ENCODE results near the gene PAQR8.
"Not testable (repeated sequence)": the region's sequence is repeated elsewhere in the genome, so short reads cannot be mapped to it uniquely, and the experiment has no call there.

The PAQR8 gene

DNA sequence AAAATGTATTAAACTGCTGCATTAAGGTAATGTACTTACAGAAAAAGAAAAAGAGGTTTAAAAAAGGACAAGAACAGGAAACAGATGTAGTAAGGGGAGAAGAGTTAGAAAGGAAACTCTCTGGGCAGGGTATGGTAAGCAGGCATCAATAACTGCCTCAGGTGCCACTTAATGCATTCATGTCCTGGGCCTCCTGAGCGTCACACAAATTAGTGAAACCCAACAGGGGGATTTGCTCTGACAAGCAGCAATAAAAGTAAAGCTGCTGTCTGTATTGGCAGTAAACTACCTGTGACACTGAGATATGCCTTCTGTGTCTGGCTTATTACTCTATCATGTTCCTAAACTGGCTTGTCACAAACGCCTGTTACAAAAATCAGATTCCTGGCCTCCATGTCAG is 56.7 kb downstream of the PAQR8 start:
- H3K27me3 ChIP-seq (ENCODE audit: control insufficient read depth in 1 of 2, insufficient read depth in 2 of 2, low read length in 2 of 2) = no peaks in the 10 kb centered on the region
- peaks cover 19 to 26% of the 10 kb centered on the region in 2 donors for H3K4me1 ChIP-seq (ENCODE audit: control insufficient read depth in 1 of 2, insufficient read depth in 2 of 2, low read length in 2 of 2)
- H3K27ac ChIP-seq (ENCODE audit: low read depth, low read length) = no peak overlapping the region
- no peak overlapping the region for H3K9ac ChIP-seq (ENCODE audit: low read depth in 1 of 2, low read length in 2 of 2)
- H3K4me3 ChIP-seq (ENCODE audit: low read depth in 1 of 2, low read length in 2 of 2) = no peak overlapping the region
- no peaks in the 10 kb centered on the region for H3K9me3 ChIP-seq (ENCODE audit: control insufficient read depth in 1 of 2, low read length in 2 of 2)
- H3K36me3 ChIP-seq (ENCODE audit: control insufficient read depth in 1 of 2, insufficient read depth in 2 of 2, low read length in 2 of 2) = no peaks in the 10 kb centered on the region

GRCh38 chr6:52419809-52420667 is 58.1 kb downstream of the PAQR8 start, which contains the start of gene EFHC1:
EFHC1 (plus strand) TSS chr6:52420342; CDS start chr6:52420411, 69 bp downstream.
- H3K27ac ChIP-seq (ENCODE audit: low read depth, low read length) = peak within 1 kb of the TSS; percentile 86
- no peaks in the 10 kb centered on the region for H3K36me3 ChIP-seq (ENCODE audit: control insufficient read depth in 1 of 2, insufficient read depth in 2 of 2, low read length in 2 of 2)
- peaks cover 19 to 26% of the 10 kb centered on the region in 2 donors for H3K4me1 ChIP-seq (ENCODE audit: control insufficient read depth in 1 of 2, insufficient read depth in 2 of 2, low read length in 2 of 2)
- H3K4me3 ChIP-seq (ENCODE audit: low read depth in 1 of 2, low read length in 2 of 2) = peak within 1 kb of the TSS; percentile 99
- no peaks in the 10 kb centered on the region for H3K27me3 ChIP-seq (ENCODE audit: control insufficient read depth in 1 of 2, insufficient read depth in 2 of 2, low read length in 2 of 2)
- H3K9me3 ChIP-seq (ENCODE audit: control insufficient read depth in 1 of 2, low read length in 2 of 2) = no peaks in the 10 kb centered on the region
- H3K9ac ChIP-seq (ENCODE audit: low read depth in 1 of 2, low read length in 2 of 2) = peak within 1 kb of the TSS; percentile 93 to 94

DNA sequence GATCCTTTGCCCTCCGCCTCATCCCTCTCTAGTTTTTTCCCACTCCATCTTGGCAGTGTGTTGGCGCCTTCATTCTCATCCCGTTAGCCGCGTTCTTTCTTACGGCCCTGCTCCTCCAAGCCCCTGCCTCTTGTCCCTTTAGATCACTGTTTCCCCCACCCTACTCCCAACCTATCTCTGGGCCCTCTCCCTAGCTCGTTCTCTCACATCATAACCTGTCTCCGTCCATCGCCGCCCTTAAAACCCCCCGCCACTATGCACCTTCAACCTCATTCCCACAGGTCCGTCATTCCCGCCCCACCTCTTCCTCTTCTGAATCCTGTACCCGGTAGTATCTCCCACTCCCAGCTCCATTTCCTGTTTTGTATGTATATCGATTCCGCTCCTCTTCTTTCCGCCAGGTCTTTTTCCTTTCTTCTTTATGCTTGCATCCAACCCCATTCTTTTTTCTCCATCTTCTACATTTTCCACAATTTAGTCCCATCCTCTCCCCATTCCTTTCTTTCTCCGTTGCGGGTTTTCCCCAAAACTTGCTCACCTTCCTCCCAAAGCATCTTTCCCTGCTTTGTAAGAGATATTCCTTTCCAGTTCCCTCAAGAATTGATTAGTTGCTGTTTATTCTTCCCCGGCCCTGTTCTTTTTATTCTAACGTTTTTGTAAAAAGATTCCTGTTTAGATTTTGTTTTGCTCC is 58.9 kb downstream of the PAQR8 start:
- no peak overlapping the region for H3K27ac ChIP-seq (ENCODE audit: low read depth, low read length)
- no peaks in the 10 kb centered on the region for H3K27me3 ChIP-seq (ENCODE audit: control insufficient read depth in 1 of 2, insufficient read depth in 2 of 2, low read length in 2 of 2)
- peaks cover 19 to 21% of the 10 kb centered on the region in 2 donors for H3K4me1 ChIP-seq (ENCODE audit: control insufficient read depth in 1 of 2, insufficient read depth in 2 of 2, low read length in 2 of 2)
- no peaks in the 10 kb centered on the region for H3K9me3 ChIP-seq (ENCODE audit: control insufficient read depth in 1 of 2, low read length in 2 of 2)
- H3K36me3 ChIP-seq (ENCODE audit: control insufficient read depth in 1 of 2, insufficient read depth in 2 of 2, low read length in 2 of 2) = no peaks in the 10 kb centered on the region
- peak overlapping the region; percentile 99 for H3K4me3 ChIP-seq (ENCODE audit: low read depth in 1 of 2, low read length in 2 of 2)
- peak overlapping the region; percentile 73 to 93 for H3K9ac ChIP-seq (ENCODE audit: low read depth in 1 of 2, low read length in 2 of 2)

GRCh38 chr6:52422156-52422555 is 60.2 kb downstream of the PAQR8 start:
- Histone ChIP-seq H3K4me3 (ENCODE audit: low read depth in 1 of 2, low read length in 2 of 2) (no peak overlapping the region), H3K9ac (ENCODE audit: low read depth in 1 of 2, low read length in 2 of 2) (no peak overlapping the region), H3K9me3 (ENCODE audit: control insufficient read depth in 1 of 2, low read length in 2 of 2) (no peaks in the 10 kb centered on the region), H3K4me1 (ENCODE audit: control insufficient read depth in 1 of 2, insufficient read depth in 2 of 2, low read length in 2 of 2) (peaks cover 7 to 9% of the 10 kb centered on the region in 2 donors), H3K36me3 (ENCODE audit: control insufficient read depth in 1 of 2, insufficient read depth in 2 of 2, low read length in 2 of 2) (no peaks in the 10 kb centered on the region), H3K27me3 (ENCODE audit: control insufficient read depth in 1 of 2, insufficient read depth in 2 of 2, low read length in 2 of 2) (no peaks in the 10 kb centered on the region), H3K27ac (ENCODE audit: low read depth, low read length) (no peak overlapping the region)

DNA sequence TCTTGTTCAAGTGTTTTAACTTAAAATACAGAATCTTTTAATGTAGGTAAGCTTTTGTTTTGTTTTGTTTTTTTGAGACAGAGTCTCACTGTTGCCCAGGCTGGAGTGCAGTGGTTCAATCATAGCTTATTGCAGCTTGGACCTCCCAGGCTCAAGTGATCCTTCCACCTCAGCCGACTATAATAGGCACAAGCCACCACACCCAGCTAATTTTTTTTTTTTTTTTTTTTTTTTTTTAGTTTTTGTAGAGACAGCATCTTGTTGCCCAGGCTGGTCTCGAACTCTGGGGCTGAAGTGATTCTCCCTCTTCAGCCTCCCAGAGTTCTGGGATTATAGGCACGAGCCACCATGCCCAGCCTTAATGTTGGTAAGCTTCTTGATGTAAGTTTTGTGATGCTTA is 61.5 kb downstream of the PAQR8 start:
- H3K27ac ChIP-seq (ENCODE audit: low read depth, low read length) = no peak overlapping the region
- H3K4me1 ChIP-seq (ENCODE audit: control insufficient read depth in 1 of 2, insufficient read depth in 2 of 2, low read length in 2 of 2) = peaks cover 7 to 9% of the 10 kb centered on the region in 2 donors
- no peaks in the 10 kb centered on the region for H3K9me3 ChIP-seq (ENCODE audit: control insufficient read depth in 1 of 2, low read length in 2 of 2)
- H3K9ac ChIP-seq (ENCODE audit: low read depth in 1 of 2, low read length in 2 of 2) = no peak overlapping the region
- H3K4me3 ChIP-seq (ENCODE audit: low read depth in 1 of 2, low read length in 2 of 2) = no peak overlapping the region
- H3K27me3 ChIP-seq (ENCODE audit: control insufficient read depth in 1 of 2, insufficient read depth in 2 of 2, low read length in 2 of 2) = no peaks in the 10 kb centered on the region
- no peaks in the 10 kb centered on the region for H3K36me3 ChIP-seq (ENCODE audit: control insufficient read depth in 1 of 2, insufficient read depth in 2 of 2, low read length in 2 of 2)

DNA sequence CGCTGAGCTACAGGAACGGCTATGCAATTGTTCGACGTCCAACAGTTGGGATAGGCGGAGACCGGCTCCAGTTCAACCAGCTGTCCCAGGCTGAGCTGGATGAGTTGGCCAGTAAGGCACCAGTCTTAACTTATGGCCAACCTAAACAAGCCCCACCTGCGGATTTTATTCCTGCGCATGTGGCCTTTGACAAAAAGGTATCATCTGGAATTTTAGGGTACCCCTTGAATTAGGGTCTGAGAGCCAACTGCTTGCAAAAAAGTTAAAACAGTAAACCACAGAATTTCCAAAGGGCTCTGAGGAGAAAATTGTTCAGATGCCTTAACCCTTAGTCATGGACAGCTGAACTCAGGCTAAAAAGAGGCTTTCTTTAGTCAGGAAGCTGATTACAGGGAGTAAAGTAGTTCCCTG is 62.0 kb downstream of the PAQR8 start:
- Histone ChIP-seq H3K9ac (ENCODE audit: low read depth in 1 of 2, low read length in 2 of 2) (no peak overlapping the region), H3K9me3 (ENCODE audit: control insufficient read depth in 1 of 2, low read length in 2 of 2) (no peaks in the 10 kb centered on the region), H3K27me3 (ENCODE audit: control insufficient read depth in 1 of 2, insufficient read depth in 2 of 2, low read length in 2 of 2) (no peaks in the 10 kb centered on the region), H3K36me3 (ENCODE audit: control insufficient read depth in 1 of 2, insufficient read depth in 2 of 2, low read length in 2 of 2) (no peaks in the 10 kb centered on the region), H3K4me3 (ENCODE audit: low read depth in 1 of 2, low read length in 2 of 2) (no peak overlapping the region), H3K4me1 (ENCODE audit: control insufficient read depth in 1 of 2, insufficient read depth in 2 of 2, low read length in 2 of 2) (peaks cover 7 to 9% of the 10 kb centered on the region in 2 donors), H3K27ac (ENCODE audit: low read depth, low read length) (peak overlapping the region; percentile 7)

DNA sequence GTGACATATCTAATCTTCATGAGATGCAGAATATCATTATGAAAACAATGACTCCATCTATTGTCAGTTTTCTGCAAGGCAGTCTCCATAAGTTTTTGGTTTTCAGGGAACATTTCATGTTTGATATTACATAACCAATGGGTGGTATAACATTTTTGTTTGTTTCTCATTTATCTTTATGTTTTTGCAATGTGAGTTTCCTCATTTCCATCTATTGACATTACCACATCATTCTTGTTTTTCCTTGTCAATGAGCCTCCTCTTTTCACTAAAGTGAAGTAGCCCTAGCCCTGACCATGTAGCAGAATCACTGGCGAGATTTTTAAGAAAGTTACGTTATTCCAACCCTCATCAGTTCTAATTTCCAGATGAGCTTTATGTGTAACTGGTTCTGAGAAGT is 62.6 kb downstream of the PAQR8 start:
- no peaks in the 10 kb centered on the region for H3K9me3 ChIP-seq (ENCODE audit: control insufficient read depth in 1 of 2, low read length in 2 of 2)
- no peak overlapping the region for H3K27ac ChIP-seq (ENCODE audit: low read depth, low read length)
- H3K36me3 ChIP-seq (ENCODE audit: control insufficient read depth in 1 of 2, insufficient read depth in 2 of 2, low read length in 2 of 2) = no peaks in the 10 kb centered on the region
- no peaks in the 10 kb centered on the region for H3K27me3 ChIP-seq (ENCODE audit: control insufficient read depth in 1 of 2, insufficient read depth in 2 of 2, low read length in 2 of 2)
- H3K4me3 ChIP-seq (ENCODE audit: low read depth in 1 of 2, low read length in 2 of 2) = no peak overlapping the region
- peaks cover 6 to 7% of the 10 kb centered on the region in 2 donors for H3K4me1 ChIP-seq (ENCODE audit: control insufficient read depth in 1 of 2, insufficient read depth in 2 of 2, low read length in 2 of 2)
- no peak overlapping the region for H3K9ac ChIP-seq (ENCODE audit: low read depth in 1 of 2, low read length in 2 of 2)

- Histone ChIP-seq H3K27ac (ENCODE audit: low read depth, low read length) (no peak overlapping the region), H3K4me3 (ENCODE audit: low read depth in 1 of 2, low read length in 2 of 2) (no peak overlapping the region), H3K36me3 (ENCODE audit: control insufficient read depth in 1 of 2, insufficient read depth in 2 of 2, low read length in 2 of 2) (no peaks in the 10 kb centered on the region), H3K27me3 (ENCODE audit: control insufficient read depth in 1 of 2, insufficient read depth in 2 of 2, low read length in 2 of 2) (no peaks in the 10 kb centered on the region), H3K9me3 (ENCODE audit: control insufficient read depth in 1 of 2, low read length in 2 of 2) (no peaks in the 10 kb centered on the region), H3K9ac (ENCODE audit: low read depth in 1 of 2, low read length in 2 of 2) (no peak overlapping the region), H3K4me1 (ENCODE audit: control insufficient read depth in 1 of 2, insufficient read depth in 2 of 2, low read length in 2 of 2) (no peaks in the 10 kb centered on the region)
Observed at GRCh38 chr6:52426667-52427066, 64.7 kb downstream of the PAQR8 start.

- not testable (repeated sequence) for H3K27me3 ChIP-seq (ENCODE audit: control insufficient read depth in 1 of 2, insufficient read depth in 2 of 2, low read length in 2 of 2); H3K9me3 ChIP-seq (ENCODE audit: control insufficient read depth in 1 of 2, low read length in 2 of 2); H3K4me1 ChIP-seq (ENCODE audit: control insufficient read depth in 1 of 2, insufficient read depth in 2 of 2, low read length in 2 of 2); H3K9ac ChIP-seq (ENCODE audit: low read depth in 1 of 2, low read length in 2 of 2); H3K4me3 ChIP-seq (ENCODE audit: low read depth in 1 of 2, low read length in 2 of 2); H3K36me3 ChIP-seq (ENCODE audit: control insufficient read depth in 1 of 2, insufficient read depth in 2 of 2, low read length in 2 of 2); H3K27ac ChIP-seq (ENCODE audit: low read depth, low read length)
Observed at GRCh38 chr6:52433294-52433693, 71.3 kb downstream of the PAQR8 start.

DNA sequence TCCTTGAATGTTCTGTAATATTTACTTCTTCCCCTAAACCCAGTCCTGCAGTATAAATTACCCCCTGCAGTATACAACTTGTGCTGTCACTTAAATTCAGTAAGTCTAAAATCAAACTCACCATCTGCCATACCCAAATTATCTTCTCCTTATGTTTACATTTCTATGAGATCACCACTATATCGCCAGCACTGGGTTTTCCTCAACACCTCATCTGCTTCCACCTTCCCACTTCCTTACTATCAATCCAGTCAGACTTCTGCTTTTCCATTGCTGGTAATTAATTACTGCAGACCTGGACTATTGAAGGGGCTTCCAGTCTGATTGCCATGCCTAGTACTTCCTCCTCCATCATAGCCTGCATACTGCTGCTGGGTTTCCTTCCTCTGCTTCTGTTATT is 73.4 kb downstream of the PAQR8 start:
- Histone ChIP-seq H3K4me3 (ENCODE audit: low read depth in 1 of 2, low read length in 2 of 2) (no peak overlapping the region), H3K9me3 (ENCODE audit: control insufficient read depth in 1 of 2, low read length in 2 of 2) (no peaks in the 10 kb centered on the region), H3K9ac (ENCODE audit: low read depth in 1 of 2, low read length in 2 of 2) (no peak overlapping the region), H3K4me1 (ENCODE audit: control insufficient read depth in 1 of 2, insufficient read depth in 2 of 2, low read length in 2 of 2) (no peaks in the 10 kb centered on the region), H3K27me3 (ENCODE audit: control insufficient read depth in 1 of 2, insufficient read depth in 2 of 2, low read length in 2 of 2) (no peaks in the 10 kb centered on the region), H3K27ac (ENCODE audit: low read depth, low read length) (no peak overlapping the region), H3K36me3 (ENCODE audit: control insufficient read depth in 1 of 2, insufficient read depth in 2 of 2, low read length in 2 of 2) (no peaks in the 10 kb centered on the region)
